NCI-H510A (cell line): ENCODE data around the gene LRP1B.

Experiments used
- DNase-seq: peaks from one replicate; lab custom pipeline; 2025; lab: John Stamatoyannopoulos, UW

LRP1B gene

GRCh38 chr2:141947396-141948114 is 183.3 kb downstream of the LRP1B start:
- no peak for DNase-seq

DNA sequence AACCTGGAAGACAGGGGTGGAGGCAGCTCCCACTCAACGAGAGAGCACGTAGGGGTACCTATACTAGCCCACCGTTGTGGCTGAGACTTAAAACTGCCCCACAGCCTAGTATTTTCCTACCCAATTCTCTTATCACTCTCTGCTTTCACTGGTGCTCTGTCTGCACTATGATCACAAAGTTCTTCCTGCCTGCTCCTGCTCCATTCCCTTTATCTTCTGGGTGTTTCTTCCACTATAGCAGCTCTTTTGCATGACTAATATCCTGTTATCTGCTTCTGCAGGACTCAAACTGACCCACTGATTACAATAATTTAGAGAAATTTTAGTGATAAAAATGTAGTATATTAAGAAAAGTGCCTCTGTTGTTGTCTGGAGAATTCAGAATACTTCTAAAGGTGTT is 184.8 kb downstream of the LRP1B start:
- DNase-seq = no peak

GRCh38 chr2:141943918-141944317 is 186.9 kb downstream of the LRP1B start:
- DNase-seq = no peak

DNA sequence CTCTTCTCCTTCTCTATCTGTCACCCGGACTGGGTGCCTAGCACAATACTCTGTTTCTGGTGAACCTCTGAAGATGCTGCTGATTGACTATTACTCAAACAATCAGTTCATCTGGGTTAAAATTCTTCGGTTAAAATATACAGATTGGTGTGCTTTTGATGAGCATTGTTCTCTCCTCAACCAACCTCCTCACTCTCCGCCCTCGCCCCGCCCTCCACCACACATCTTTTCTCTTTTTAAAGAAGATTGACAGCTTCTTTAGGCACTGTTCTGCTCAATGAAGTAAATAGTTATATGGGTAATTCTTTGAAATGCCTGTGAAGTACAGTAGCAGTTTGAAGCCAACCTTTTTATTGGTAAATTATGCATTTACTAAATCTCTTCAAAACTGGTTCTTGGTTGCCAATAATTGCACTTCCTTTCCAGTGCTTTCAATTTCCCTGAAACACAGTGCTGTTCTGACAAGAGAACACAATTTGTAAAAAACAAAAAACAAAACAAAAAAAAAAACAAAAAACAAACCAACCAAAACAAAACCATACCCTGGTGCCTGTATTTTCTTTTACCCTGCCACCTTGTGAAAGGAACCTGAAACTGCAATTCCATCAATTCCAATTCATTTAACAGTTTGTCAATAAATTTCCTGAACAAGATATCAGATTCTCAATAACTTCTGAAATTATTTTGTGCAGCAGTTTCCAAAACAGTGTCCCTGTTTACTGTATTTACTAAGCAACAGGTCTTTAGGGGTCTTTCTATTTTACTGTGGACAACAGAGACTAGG is 188.6 kb downstream of the LRP1B start:
- DNase-seq = no peak

- no peak for DNase-seq
Observed at GRCh38 chr2:141941210-141941714, 189.6 kb downstream of the LRP1B start.

- DNase-seq = no peak
Observed at GRCh38 chr2:141940709-141941108, 190.1 kb downstream of the LRP1B start.

DNA sequence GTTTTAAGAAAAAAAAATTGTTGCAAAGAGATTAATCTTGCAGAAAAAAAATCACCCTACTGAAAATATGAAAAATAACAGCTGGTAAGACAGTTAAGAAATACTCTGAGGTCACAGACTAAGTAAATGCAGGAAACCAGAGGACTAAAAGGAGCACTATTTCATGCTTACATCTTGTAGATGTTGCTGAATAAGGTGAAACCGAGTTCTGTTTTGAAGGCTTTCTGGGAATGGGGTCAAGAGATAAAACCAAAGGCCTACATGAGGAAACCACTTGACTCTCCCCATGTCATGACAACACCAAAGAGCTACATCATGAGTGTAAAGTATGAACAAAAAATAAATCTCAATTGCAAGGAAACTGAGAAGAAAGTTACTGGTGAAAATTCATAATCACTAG is 197.6 kb downstream of the LRP1B start:
- no peak for DNase-seq

DNA sequence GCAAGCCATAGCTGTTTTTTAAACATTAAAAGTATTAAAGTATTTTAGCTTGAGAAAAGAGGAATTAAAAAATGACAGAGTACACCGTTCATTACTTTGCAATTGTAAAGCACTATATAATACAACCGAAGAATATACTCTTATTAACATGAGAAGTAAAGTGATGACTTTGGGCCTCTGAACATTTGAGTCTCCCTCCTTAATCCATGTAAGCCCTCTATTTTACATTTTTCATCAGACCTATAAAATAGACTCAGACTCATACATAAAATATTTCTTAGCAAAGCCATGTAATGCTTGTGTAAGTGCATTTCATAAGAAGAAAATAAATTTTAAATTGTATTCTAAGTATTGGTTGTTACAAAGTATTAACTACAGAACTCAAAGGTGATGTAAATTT is 198.6 kb downstream of the LRP1B start:
- DNase-seq = no peak

GRCh38 chr2:141931797-141932196 is 199.0 kb downstream of the LRP1B start:
- DNase-seq = no peak

- no peak for DNase-seq
Observed at GRCh38 chr2:141930803-141931202, 200.0 kb downstream of the LRP1B start.

GRCh38 chr2:141929331-141930252 is 201.2 kb downstream of the LRP1B start:
- no peak for DNase-seq

- no peak for DNase-seq
Observed at GRCh38 chr2:141928476-141928875, 202.3 kb downstream of the LRP1B start.

DNA sequence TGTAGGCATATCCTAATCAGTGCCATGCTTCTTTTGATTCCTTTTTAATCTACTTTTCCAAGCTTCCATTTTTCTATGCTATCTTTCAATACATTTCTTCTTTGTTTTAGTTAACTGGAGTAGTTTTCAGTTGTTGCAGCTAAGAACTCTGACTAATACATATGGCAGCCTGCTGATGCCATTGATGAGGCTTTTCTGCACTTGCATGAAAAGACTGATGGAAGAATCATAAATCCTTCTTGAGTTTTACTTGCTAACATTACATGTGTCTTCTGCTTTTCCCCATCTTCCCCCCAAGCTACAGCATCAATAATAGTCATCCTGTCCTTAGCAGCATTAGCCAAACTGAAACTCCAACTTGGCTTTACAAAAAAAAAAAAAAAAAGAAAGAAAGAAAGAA is 203.3 kb downstream of the LRP1B start:
- no peak for DNase-seq

DNA sequence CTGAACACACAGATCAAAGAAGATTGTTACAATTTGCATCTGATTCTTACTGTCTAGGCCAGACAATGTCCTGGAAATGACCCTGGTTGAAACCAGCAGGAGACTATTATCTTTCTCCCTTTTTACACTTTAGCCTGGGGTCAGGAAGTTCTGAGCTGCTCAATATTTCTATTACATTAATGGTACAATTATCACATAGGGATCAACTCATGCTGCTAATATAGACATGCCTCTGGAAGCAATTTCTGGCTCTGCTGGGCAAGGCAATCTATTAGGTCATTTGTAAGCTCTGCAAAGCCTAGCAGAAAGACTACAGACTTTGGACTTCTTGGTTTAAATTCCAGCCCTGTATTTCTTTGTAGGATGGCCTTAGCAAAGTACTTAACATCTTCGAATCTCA is 205.3 kb downstream of the LRP1B start:
- no peak for DNase-seq

GRCh38 chr2:141923657-141924056 is 207.2 kb downstream of the LRP1B start:
- DNase-seq = no peak

- no peak for DNase-seq
Observed at GRCh38 chr2:141911485-141912066, 219.2 kb downstream of the LRP1B start.

GRCh38 chr2:141906678-141907077 is 224.1 kb downstream of the LRP1B start:
- DNase-seq = no peak

DNA sequence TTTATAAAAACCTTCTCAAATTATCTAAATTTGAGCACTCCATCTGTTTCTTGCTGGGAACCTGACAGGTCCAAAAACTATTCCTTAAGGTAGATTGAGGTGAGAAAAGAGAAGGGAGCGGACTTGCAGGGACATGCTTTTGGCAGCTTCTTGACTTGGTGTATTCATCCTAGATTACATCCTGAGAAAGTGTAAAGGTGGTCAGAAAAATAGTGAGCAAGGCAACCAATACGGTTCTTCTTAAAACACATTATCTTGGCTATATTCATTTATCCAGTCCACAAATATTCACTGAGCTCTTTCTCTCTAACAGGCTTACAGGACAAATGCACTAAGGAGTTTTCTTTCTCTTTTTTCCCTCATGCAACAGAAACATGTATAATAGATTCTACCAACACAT is 230.0 kb downstream of the LRP1B start:
- no peak for DNase-seq

GRCh38 chr2:141899740-141900139 is 231.1 kb downstream of the LRP1B start:
- no peak for DNase-seq

- no peak for DNase-seq
Observed at GRCh38 chr2:141889788-141890187, 241.0 kb downstream of the LRP1B start.

- DNase-seq = no peak
Observed at GRCh38 chr2:141888987-141889555, 241.7 kb downstream of the LRP1B start.

DNA sequence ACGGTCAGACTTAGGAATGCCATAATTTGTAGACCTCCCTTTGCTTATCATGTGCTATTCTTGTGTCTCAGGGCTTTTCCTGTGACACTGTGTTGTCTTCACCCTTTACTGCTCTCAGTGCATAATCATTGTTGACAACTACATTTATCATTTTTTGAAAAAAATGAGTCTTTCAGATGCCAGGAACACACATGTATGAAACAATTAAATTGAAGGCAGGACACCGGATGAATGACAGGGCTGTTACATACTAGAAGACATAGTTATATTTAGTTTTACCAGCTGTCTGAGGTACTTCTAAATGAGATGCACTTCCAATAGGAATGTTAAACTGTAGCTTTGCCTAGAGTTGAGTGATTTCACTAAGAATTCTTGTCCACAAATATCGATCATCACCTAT is 243.5 kb downstream of the LRP1B start:
- DNase-seq = no peak
